HL-60 (cell line): ENCODE measurements around the gene PBRM1.

Source experiments
- DNase-seq, 2 experiments: peaks; one replicate each; pipeline ENCODE4 v3.0.0-alpha.2; 2010 to 2020; ENCODE audit warnings: low read depth in 1 of 2, low spot score in 1 of 2
- H3K27ac ChIP-seq: fragments of 250-450 bp; sonication (Bioruptor Pico); replicated peaks from 2 replicates; pipeline ENCODE4 v1.5.1; 2020; ENCODE audit warnings: mild to moderate bottlenecking, moderate library complexity
- H3K27me3 ChIP-seq: fragments of 250-450 bp; sonication (Bioruptor Pico); 2 replicates; pipeline ENCODE4 v1.5.1; 2021; ENCODE audit warnings: mild to moderate bottlenecking, moderate library complexity; ENCODE audit not compliant: insufficient read depth, poor library complexity, severe bottlenecking
- H3K4me3 ChIP-seq: replicated peaks from 2 replicates; pipeline ENCODE4 v1.5.1; 2011; ENCODE audit warnings: mild to moderate bottlenecking, control low read depth, low read length; ENCODE audit not compliant: insufficient read depth
- CTCF ChIP-seq: IDR thresholded peaks from one replicate; pipeline ENCODE4 v1.5.1; 2011; ENCODE audit warnings: low read length, control low read depth, inconsistent platforms; ENCODE audit not compliant: insufficient read depth
- GABPA ChIP-seq: IDR thresholded peaks from 2 replicates; pipeline ENCODE4 v1.6.1; 2012; ENCODE audit warnings: low read depth
- POLR2AphosphoS5 ChIP-seq: IDR thresholded peaks from 2 replicates; pipeline ENCODE4 v1.6.1; 2012; ENCODE audit warnings: low read depth
- REST ChIP-seq: IDR thresholded peaks from 2 replicates; pipeline ENCODE4 v1.6.1; 2012; ENCODE audit warnings: low read depth; ENCODE audit not compliant: insufficient replicate concordance
- SPI1 ChIP-seq: IDR thresholded peaks from 2 replicates; pipeline ENCODE4 v1.6.1; 2012; ENCODE audit warnings: low read depth, mild to moderate bottlenecking, borderline replicate concordance

The PBRM1 gene

GRCh38 chr3:52519445-52520140, 166.1 kb downstream of the PBRM1 start:
- Histone ChIP-seq H3K27me3 (no peaks in the 10 kb centered on the region), H3K4me3 (no peak overlapping the region), H3K27ac (no peak overlapping the region)
- TF ChIP-seq POLR2AphosphoS5 = no peak
- no peak for TF ChIP-seq GABPA
- TF ChIP-seq REST = no peak
- TF ChIP-seq SPI1 = no peak
- no peak for TF ChIP-seq CTCF
- no peak for DNase-seq

GRCh38 chr3:52518723-52519444, 166.8 kb downstream of the PBRM1 start:
- TF ChIP-seq CTCF = no peak
- no peak for TF ChIP-seq POLR2AphosphoS5
- TF ChIP-seq GABPA = no peak
- no peak for TF ChIP-seq SPI1
- TF ChIP-seq REST = no peak
- no peak overlapping the region for H3K4me3 ChIP-seq
- no peak overlapping the region for H3K27ac ChIP-seq
- no peaks in the 10 kb centered on the region for H3K27me3 ChIP-seq
- no peak for DNase-seq

- TF ChIP-seq POLR2AphosphoS5 = no peak
- no peak for TF ChIP-seq SPI1
- TF ChIP-seq REST = no peak
- TF ChIP-seq CTCF = no peak
- Histone ChIP-seq H3K27ac (no peak overlapping the region), H3K27me3 (no peaks in the 10 kb centered on the region), H3K4me3 (no peak overlapping the region)
- DNase-seq = no peak
These were observed 167.7 kb downstream of the PBRM1 start for GRCh38 chr3:52517796-52518722.
